Urothelium cell line (cell line): ENCODE results near the gene CALML3.
"Not testable (repeated sequence)": the region's sequence is repeated elsewhere in the genome, so short reads cannot be mapped to it uniquely, and the experiment has no call there.

Experiments
- DNase-seq: peaks from one replicate; pipeline ENCODE4 v3.0.0; 2011; ENCODE audit warnings: low spot score, mixed read lengths
- FAIRE-seq: peaks from 2 replicates; lab custom pipeline; 2011; peaks lifted over from hg19 to GRCh38; lab: Jason Lieb, UNC

Gene CALML3

DNA sequence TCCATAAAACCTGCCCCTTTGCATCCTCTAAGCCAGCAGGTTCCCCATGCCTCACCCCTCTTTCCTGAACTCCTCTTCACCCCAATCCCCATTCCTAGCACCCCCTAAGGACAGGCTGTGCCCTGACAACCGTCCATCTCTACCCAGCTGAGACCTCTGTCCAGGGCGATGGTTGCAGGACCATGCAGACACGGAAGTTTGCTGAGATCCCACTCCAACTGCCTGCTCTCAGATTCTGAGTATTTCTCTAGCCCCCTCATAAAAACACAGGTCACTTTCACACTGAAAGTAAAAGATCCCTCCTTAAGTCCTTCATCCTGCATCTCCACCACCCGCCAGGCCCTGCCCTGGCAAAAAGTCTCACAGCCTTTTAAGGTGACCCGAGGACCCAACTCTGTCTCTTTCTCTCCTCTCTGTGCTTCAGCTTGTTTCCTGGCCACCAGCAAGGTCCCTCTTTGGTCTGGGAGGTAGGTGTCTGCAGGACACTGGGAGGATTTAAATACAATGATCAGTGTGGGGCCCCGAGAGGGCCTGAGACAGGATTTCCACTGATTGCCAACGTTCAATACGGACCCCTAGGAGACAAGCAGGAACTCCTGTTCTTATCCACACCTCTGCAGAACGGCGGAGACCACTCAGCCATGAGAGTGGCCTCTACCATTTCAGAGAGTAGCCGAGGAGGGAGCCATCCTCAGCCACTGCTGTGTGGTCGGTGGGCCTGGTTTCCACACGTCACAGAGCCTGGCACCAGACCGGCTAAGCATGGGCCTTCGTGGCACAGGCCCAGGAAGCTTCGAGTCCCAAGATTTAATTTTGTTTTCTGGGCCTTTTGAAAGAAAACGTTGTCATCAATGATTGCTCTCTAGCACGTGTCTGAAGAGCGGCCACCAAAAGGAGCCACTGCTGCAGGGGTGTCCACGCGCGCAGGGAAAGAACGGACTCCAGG, 27.9 kb downstream of the CALML3 start:
- FAIRE-seq = no peak
- DNase-seq = no peak

GRCh38 chr10:5553400-5554170, 28.8 kb downstream of the CALML3 start:
- DNase-seq (no peak), FAIRE-seq (no peak)

- DNase-seq = no peak
- FAIRE-seq = no peak
Observed at GRCh38 chr10:5555021-5555510, 30.3 kb downstream of the CALML3 start.

DNA sequence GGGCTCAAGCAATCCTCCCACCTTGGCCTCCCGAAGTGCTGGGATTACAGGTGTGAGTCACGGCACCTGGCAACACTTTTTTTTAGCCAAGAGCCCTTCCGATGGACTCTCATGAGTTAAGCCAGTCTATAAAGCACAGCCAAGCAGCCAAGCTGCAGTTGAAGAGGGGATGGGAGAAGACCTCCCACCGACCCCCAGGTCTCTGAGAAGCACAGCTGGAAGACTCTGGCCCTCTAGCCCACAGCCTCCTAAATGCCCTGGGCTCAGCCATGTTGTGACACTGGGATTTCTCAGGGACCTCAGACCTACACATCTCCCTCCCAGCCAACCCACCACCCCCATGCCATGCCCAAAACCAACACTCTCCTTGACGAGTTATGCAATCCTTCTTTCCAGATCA, 31.1 kb downstream of the CALML3 start:
- no peak for DNase-seq
- FAIRE-seq = no peak

DNA sequence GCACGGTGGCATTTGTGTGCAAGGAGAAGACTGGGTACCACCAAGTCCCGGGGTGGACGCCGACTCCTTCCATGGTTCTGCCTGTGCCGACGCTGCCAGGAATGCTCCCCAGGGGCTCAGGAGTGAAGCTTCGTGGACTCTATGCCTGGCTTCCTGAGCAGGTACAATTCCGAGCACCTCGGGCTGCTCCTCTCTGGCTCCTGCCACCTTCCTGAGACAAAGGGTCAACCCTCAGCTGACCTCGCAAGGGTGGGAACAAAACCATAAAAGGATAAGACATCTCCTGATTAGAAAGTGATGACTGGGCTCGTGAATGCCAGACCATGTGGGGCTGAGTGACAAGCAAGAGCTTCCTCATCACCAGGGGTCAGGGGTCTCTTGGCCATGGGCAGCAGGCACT, 31.8 kb downstream of the CALML3 start:
- DNase-seq = no peak
- FAIRE-seq = no peak

GRCh38 chr10:5557040-5557721, 32.4 kb downstream of the CALML3 start:
- FAIRE-seq (no peak), DNase-seq (no peak)

DNA sequence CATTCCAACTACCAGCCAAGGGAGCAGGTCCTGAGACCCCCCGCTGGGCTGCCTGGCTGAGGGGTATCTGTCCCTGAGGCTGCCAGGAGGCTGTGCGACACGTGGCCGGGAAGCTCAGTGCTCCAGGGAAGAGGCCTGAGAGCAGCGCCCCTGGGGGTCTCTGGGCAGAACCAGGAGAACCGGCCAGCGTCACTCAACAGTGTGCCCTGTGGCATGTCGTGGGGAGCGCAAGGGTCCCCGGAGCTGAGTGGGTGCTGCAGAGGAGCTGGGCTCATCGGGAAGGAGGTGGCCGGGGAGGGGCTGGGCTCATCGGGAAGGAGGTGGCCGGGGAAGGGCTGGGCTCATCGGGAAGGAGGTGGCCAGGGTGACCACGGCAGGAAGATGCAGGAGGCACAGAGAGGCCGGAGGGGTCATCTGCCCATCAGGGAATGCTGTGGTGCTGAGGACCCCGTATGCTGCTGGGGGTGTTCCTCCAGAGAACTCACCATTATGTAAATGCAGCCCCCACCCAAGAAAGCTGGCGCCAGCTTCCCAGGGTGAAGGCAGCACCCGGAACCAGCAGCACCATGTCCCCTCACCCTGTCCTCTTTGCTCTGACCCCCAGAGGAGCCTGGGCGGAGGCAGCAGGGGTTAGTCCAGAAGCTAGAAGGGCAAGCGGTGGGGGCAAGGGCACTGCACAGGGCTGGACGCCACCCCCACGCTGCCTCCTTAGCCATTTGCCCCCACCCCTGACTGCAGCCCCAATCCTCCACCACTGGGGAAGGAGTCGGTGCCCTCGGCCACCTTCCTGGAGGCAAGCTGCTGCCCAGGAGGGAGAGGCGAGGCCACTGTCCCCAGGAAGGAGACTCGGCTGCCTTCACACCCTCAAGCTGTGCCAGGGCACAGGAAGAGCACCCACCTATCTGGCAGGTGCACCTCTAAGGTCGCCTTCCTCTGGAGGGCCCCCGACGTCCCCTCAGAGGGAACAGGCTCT, 33.3 kb downstream of the CALML3 start:
- FAIRE-seq = no peak

DNA sequence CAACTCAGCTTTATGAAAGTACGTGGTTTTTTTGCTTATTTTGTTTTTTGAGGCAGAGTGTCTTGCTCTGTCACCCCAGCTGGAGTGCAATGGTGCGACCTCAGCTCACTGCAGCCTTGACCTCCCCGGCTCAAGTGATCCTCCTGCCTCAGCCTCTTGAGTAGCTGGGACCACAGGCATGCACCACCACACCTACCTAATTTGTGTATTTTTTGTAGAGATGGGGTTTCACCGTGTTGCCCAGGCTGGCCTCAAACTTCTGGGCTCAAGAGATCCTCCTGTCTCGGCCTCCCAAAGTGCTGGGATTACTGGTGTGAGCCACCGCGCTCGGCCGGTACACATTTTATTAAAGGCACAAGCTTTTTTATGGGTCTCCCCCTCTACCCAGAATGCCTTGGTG, 34.3 kb downstream of the CALML3 start:
- not testable (repeated sequence) for DNase-seq, FAIRE-seq

More for the DNA sequence above, 33.3 kb downstream of the CALML3 start:
- no peak for DNase-seq

DNA sequence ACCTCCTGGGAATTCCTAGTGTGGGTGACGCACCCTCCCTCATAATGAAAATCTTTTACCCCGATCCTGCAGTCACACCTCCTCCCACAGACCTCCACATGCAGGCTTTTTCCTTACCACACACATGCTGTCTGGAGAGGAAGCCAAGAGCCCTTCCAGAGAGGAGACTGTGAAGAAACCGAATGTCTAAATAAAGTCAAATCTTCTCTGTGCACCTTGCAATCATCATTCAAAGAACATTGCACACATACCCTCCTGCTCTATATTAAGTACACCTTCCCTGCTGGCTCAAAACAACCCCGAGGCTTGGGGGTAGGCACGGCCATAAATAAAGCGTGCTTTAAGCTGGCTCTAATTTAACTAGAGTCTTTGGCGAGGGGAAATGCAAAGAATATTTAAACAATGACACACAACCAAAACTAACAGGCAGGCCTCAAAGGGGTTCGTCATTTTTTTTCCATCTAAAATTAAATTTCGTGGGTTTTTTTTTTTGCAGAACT, 34.9 kb downstream of the CALML3 start:
- FAIRE-seq (no peak), DNase-seq (no peak)

DNA sequence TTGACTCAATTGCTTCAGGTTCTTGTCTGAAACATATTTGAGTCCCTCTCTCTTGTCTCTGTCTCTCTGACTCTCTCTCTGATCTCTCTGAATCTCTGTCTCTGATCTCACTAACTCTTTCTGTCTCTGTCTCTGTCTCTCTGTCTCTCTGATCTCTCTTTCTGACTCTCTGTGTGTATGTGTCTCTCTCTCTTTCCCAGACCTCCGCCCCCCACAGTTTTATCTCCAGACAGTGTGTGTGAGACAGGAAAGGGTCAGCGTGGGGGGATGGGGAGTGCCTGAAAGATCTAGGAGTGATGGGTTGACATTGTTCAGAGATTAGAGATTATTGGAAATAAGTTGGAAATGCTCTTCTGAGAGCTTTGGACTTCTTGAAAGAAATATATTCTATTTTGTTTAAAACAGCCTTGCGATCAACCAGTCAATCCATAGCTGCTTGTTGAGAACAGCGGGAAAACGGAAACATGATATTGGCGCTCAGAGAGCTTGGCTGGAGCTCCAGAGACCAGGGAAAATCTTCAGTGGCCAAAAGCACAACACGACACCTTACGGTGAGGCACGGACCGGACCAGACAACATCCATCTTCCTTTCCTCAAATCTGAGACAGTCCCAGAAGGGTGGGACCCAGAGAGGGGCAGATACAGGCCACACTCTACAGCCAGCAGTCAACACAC, 35.5 kb downstream of the CALML3 start:
- FAIRE-seq (no peak), DNase-seq (no peak)

GRCh38 chr10:5560817-5561703, 36.3 kb downstream of the CALML3 start:
- no peak for DNase-seq
- no peak for FAIRE-seq

- no peak for FAIRE-seq
- no peak for DNase-seq
Observed at GRCh38 chr10:5561704-5562645, 37.2 kb downstream of the CALML3 start.

DNA sequence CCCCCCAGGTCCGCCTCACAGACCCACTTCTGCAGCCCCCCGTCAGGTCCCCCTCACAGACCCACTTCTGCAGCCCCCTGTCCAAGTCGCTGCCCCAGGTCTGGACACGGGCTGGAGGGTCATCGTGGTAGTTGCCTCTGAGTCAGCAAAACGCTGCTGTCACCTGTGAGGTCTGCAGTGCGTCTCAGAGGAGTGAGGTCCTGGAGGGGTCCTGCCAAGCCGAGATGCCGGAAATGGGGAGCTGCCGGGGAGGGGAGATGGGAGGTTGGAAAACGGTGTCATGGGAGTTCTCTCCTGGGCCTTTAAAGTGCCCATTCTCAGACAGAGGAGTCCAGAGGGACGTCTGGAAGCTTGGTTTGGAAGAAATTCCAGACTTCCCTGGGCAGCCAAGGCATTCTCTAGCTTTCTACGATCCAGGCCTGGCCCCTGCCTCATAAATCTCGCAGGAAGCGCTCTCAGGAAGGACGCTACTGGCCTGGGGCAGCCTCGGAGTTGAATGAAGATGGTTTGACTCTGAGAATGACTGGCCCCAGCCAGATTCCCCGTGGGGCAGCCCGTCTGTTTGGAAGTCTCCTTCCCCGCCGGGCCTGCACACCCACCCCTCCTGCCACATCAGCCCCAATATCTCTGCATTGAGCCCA, 38.7 kb downstream of the CALML3 start:
- no peak for FAIRE-seq
- DNase-seq = no peak

GRCh38 chr10:5563991-5564536, 39.3 kb downstream of the CALML3 start:
- DNase-seq (no peak), FAIRE-seq (peak; percentile 20)

GRCh38 chr10:5564537-5565204, 39.9 kb downstream of the CALML3 start:
- no peak for FAIRE-seq

DNA sequence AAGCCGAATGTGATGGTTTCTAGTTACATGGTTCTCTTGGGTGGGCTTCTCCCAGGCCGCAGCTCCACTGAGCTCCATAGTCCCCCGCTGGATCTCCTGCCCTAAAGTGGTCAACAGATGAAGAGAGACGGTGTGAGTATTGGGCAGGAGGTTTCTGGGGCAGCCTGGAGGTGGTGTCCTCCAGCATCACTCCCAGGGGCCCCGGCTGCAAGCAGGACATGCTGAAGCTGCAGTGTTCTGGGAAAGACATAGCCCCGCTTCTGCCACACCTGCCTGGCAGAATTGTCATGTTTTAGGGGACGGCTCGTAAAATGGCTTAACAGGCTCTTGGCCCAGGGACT, 40.4 kb downstream of the CALML3 start:
- no peak for FAIRE-seq
- DNase-seq = no peak

More at GRCh38 chr10:5564537-5565204, 39.9 kb downstream of the CALML3 start:
- no peak for DNase-seq
